ENCODE data around the gene HERPUD2. TPM values are rescaled to one million over a fixed set of nuclear protein-coding genes. Genes with fewer than 3 reads are reported as not detected.
"Not testable (repeated sequence)": the region's sequence is repeated elsewhere in the genome, so short reads cannot be mapped to it uniquely, and the experiment has no call there.

The HERPUD2 gene
- total RNA-seq, 3 donors from 2014 or later: 23.5 to 41.4 (median 34.7) TPM

DNA sequence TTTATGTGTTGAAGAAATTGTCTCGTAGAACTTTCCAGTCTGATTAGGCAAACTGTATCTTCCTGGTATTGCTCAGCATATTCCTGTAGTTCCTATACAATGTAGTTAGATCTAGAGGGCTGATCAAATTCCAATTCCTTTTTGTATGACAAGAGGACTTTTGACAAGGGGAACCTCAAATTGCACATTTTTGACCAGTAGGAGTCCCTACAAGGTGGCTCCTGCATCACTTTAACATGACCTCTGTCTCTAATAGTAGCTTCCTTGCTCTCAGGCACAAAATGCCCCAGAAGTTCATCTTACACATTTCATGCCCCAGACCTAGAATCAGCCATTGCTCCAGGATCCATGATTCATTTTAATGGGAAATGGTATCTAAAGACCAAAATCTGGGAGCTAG, 18.7 kb downstream of the HERPUD2 start:
- intact Hi-C loops (cut with DNase I, micrococcal nuclease): no loop called here
- no peak overlapping the region for H3K4me3 ChIP-seq
- no peaks in the 10 kb centered on the region for H3K4me1 ChIP-seq (ENCODE audit: low read depth)
- ATAC-seq (no peak), DNase-seq (no peak)
- TF ChIP-seq, protein P1, sequence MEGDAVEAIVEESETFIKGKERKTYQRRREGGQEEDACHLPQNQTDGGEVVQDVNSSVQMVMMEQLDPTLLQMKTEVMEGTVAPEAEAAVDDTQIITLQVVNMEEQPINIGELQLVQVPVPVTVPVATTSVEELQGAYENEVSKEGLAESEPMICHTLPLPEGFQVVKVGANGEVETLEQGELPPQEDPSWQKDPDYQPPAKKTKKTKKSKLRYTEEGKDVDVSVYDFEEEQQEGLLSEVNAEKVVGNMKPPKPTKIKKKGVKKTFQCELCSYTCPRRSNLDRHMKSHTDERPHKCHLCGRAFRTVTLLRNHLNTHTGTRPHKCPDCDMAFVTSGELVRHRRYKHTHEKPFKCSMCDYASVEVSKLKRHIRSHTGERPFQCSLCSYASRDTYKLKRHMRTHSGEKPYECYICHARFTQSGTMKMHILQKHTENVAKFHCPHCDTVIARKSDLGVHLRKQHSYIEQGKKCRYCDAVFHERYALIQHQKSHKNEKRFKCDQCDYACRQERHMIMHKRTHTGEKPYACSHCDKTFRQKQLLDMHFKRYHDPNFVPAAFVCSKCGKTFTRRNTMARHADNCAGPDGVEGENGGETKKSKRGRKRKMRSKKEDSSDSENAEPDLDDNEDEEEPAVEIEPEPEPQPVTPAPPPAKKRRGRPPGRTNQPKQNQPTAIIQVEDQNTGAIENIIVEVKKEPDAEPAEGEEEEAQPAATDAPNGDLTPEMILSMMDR (IDR thresholded peaks at IDR 0.05): no peak
- no peaks in the 10 kb centered on the region for H3K36me3 ChIP-seq (ENCODE audit: low read depth)
- no peaks in the 10 kb centered on the region for H3K9me3 ChIP-seq

DNA sequence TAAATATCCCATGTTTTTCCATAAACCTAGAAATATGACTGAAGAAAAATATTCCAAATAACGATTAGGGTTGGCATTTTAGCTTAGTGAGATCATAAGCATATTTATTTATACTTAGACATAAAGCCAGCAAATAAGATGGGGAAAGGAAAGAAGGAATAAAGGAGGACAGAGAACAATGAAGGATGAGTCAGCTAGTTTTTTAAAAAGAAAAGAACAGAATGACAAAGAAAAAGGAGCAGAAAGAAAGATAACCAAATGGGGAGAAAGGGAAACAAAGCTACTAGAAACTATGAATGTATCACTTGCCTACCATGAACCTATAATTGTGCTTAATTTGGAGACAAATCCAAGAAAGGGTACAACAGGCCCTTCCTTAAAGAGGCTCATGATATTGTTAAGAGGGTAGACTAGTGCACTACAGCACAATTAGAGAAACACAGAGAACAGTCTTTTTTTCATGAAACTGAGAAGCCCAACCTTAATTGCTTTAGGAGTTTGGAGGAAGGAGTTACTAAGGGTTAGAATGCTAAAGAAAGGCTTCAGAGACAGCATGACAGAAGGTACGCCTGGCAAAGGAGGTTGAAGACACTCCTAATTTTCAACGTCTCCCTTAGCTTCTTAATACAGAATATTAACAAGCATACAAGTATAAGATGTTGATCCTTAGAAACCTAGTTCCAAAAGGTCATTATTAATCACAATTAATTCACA, 23.9 kb downstream of the HERPUD2 start:
- TF ChIP-seq, protein P1 (IDR thresholded peaks at IDR 0.05): no peak
- intact Hi-C loops (cut with DNase I, micrococcal nuclease): no loop called here
- no peaks in the 10 kb centered on the region for H3K4me1 ChIP-seq (ENCODE audit: low read depth)
- no peaks in the 10 kb centered on the region for H3K36me3 ChIP-seq (ENCODE audit: low read depth)
- no peaks in the 10 kb centered on the region for H3K9me3 ChIP-seq
- no peak overlapping the region for H3K4me3 ChIP-seq
- DNase-seq: no peak
- no peak for ATAC-seq

DNA sequence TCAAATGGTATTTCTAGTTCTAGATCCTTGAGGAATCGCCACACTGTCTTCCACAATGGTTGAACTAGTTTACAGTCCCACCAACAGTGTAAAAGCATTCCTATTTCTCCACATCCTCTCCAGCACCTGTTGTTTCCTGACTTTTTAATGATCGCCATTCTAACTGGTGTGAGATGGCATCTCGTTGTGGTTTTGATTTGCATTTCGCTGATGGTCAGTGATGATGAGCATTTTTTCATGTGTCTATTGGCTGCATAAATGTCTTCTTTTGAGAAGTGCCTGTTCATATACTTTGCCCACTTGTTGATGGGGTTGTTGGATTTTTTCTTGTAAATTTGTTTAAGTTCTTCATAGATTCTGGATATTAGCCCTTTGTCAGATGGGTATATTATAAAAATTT, 34.5 kb downstream of the HERPUD2 start:
- H3K9me3 ChIP-seq; intact Hi-C loops (cut with DNase I, micrococcal nuclease); ATAC-seq; H3K4me3 ChIP-seq; DNase-seq; H3K36me3 ChIP-seq (ENCODE audit: low read depth); H3K4me1 ChIP-seq (ENCODE audit: low read depth): not testable (repeated sequence)

DNA sequence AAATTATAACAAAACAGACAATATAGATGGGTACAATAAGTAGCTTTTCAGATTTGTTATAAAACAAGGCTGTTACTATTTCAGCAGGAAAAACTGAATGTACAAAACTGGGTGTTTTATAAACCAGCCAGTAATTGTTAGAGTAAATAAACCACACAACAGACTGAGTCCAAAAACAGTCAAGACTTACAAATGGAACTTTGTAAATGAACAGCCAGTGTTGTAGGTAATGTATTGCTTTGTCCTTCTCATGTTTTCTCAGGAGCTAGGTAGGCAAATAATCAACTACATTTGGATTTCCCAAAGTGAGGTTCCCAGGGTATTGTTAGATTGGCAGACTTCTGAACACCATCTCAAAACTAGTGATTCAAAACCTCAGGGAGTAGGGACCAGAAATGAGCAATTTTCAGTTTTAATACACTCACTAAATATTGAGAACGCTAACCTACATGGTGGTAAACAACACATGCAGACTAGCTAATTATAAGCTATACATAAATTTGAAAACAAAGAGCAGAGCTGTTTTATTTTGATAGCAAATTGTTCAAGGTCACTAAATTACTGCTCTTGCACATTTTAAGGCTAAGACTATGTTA, 36.2 kb downstream of the HERPUD2 start:
- Histone ChIP-seq H3K9me3 (no peaks in the 10 kb centered on the region), H3K4me1 (ENCODE audit: low read depth) (no peaks in the 10 kb centered on the region), H3K36me3 (ENCODE audit: low read depth) (no peaks in the 10 kb centered on the region), H3K4me3 (no peak overlapping the region)
- TF ChIP-seq, protein P1 (IDR thresholded peaks at IDR 0.05): no peak
- DNase-seq (no peak), ATAC-seq (no peak)
- intact Hi-C loops (cut with DNase I, micrococcal nuclease): no loop called here

DNA sequence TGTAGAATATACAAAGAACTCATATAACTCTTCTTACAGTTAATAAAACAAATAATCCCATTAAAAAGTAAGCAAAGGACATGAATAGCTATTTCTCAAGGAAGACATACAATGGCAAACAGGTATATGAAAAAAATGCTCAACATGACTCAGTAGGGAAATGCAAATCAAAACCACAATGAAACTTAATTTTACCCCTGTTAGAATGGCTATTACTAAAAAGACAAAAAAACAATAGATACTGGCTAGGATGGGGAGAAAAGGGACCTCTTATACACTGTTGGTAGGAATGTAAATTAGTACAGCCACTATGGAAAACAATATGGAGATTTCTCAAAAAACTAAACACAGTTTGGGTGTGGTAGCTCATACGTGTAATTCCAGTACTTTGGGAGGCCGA, 37.8 kb downstream of the HERPUD2 start:
- no peak for ATAC-seq
- Histone ChIP-seq H3K36me3 (ENCODE audit: low read depth) (no peaks in the 10 kb centered on the region), H3K4me1 (ENCODE audit: low read depth) (no peaks in the 10 kb centered on the region), H3K9me3 (no peaks in the 10 kb centered on the region), H3K4me3 (no peak overlapping the region)
- intact Hi-C loops (cut with DNase I, micrococcal nuclease): no loop called here
- no peak for DNase-seq
- TF ChIP-seq, protein P1 (IDR thresholded peaks at IDR 0.05): no peak

DNA sequence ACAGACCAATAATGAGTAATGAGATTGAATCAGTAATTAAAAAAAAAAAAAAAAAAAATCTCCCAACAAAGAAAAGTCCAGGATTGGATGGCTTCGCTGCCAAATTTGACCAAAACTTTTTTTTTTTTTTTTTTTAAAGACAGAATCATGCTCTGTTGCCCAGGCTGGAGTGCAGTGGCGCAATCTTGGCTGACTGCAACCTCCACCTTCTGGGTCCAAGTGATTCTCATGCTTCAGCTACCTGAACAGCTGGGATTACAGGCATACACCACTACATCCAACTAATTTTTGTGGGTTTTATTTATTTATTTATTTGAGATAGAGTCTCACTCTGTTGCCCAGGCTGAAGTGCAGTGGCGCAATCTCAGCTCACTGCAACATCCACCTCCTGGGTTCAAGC, 40.4 kb downstream of the HERPUD2 start:
- H3K4me3 ChIP-seq; ATAC-seq; intact Hi-C loops (cut with DNase I, micrococcal nuclease); H3K9me3 ChIP-seq; DNase-seq; H3K4me1 ChIP-seq (ENCODE audit: low read depth); H3K36me3 ChIP-seq (ENCODE audit: low read depth): not testable (repeated sequence)

Measured in mucosa of descending colon (tissue), 3 donors.